ENCODE results near the gene STAMBP.
"Not testable (repeated sequence)": the region's sequence is repeated elsewhere in the genome, so short reads cannot be mapped to it uniquely, and the experiment has no call there.

The STAMBP gene

GRCh38 chr2:73903949-73904613 is 75.3 kb downstream of the STAMBP start:
- in situ Hi-C loops (cut with MboI; ENCODE audit: low sequenced_read_pairs), result not testable (repeated sequence)

DNA sequence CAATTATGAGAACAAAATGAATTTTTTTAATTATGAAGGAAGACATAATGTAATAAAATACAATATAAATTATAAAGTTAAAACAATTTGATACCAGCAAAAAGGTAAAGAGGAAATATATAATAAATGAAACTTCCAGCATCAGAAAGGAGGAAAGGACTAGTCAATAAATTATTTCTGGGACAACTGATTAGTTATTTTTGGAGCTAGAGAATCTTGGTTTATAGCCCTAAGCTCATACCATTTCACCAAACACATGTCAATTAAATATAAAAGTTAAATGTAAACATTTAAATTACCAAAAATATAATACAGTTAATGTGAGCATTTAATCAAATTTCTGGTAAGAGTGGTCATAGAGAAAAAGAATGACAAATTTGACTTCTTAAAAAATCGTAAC is 76.2 kb downstream of the STAMBP start:
- in situ Hi-C loops (cut with MboI; ENCODE audit: low sequenced_read_pairs), result no loop called here

GRCh38 chr2:73906847-73907505 is 78.2 kb downstream of the STAMBP start:
- in situ Hi-C loops (cut with MboI; ENCODE audit: low sequenced_read_pairs), result no loop called here

DNA sequence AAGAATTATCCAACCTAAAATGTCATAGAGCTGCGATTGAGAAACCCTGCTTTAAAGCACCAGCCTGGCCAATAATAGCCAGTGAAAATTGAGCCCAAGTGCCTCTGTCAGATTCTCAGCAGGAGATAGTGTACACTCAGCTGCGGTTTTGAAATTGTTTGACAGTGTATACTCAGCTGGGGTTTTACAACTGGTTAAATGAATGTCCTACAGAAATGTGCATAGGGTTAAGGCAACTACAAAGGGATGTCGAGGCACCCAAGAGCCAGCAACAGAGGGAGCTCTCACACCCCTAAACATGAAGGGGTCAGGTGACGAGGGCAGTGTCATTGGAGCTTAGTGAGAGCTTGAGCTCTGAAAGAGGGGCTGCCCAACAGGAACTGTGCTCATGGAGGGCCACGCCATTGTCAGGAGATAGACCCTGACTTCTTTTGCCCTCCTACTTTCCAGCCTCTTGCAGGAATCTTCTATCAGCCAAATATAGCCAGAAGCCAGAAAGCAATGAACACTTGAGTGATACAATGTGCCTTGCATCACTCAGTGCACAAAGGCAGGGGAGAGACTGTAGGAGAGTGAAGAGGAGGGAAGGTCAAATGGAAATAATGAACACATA is 79.2 kb downstream of the STAMBP start:
- in situ Hi-C loops (cut with MboI; ENCODE audit: low sequenced_read_pairs), result no loop called here

GRCh38 chr2:73908689-73909652 is 80.2 kb downstream of the STAMBP start:
- in situ Hi-C loops (cut with MboI; ENCODE audit: low sequenced_read_pairs), result no loop called here

GRCh38 chr2:73910873-73911547 is 82.2 kb downstream of the STAMBP start:
- in situ Hi-C loops (cut with MboI; ENCODE audit: low sequenced_read_pairs), result no loop called here

DNA sequence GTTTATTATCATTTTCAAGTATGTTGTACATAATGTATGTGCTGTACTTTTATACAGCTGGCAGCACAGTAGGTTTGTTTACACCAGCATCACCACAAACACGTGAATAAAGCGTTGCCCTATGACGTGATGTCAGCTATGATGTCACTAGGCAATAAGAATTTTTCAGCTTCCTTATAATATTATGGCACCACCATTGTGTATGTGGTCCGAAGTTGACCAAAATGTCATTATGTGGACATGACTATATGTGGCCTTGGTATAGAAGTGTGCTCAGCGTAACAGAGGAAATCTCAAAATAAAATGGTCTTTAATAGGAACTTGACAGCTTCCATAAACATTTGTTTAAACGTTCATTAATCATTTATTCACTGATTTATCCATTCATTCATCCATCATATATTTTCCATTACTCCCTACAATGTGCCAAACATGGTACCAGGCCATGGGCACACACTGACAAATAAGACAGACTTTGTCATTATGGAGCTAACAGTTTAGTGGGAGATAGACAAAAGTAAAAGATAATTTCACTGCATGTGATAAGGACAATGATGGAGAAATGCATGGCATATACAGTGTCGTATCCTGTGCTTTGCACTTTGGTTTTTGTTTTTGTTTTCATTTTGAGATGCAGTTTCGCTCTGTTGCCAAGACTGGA is 82.9 kb downstream of the STAMBP start:
- in situ Hi-C loops (cut with MboI; ENCODE audit: low sequenced_read_pairs), result no loop called here

- in situ Hi-C loops (cut with MboI; ENCODE audit: low sequenced_read_pairs), result no loop called here
Observed at GRCh38 chr2:73913414-73914054, 84.8 kb downstream of the STAMBP start.

GRCh38 chr2:73914667-73915066 is 85.9 kb downstream of the STAMBP start:
- in situ Hi-C loops (cut with MboI; ENCODE audit: low sequenced_read_pairs), result no loop called here

- in situ Hi-C loops (cut with MboI; ENCODE audit: low sequenced_read_pairs), result no loop called here
Observed at GRCh38 chr2:73915437-73915993, 86.8 kb downstream of the STAMBP start.

DNA sequence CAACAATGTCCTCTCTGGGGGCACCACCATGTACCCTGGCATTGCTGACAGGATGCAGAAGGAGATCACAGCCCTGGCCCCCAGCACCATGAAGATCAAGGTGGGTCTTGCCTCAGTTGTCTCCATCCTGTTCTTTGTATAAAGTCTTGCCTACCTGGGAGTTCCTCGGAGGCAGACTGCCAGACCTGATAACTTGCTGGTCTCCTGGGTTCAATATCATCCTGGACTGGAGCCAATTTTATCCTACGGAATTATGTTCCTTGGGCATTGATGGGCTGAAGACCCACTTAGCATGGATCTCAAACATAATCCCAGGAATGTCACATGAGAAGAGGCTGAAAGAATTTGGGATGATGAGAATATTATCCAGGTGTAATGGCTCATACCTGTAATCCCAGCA is 87.9 kb downstream of the STAMBP start:
- in situ Hi-C loops (cut with MboI; ENCODE audit: low sequenced_read_pairs), result no loop called here

- in situ Hi-C loops (cut with MboI; ENCODE audit: low sequenced_read_pairs), result no loop called here
Observed at GRCh38 chr2:73917296-73917695, 88.5 kb downstream of the STAMBP start.

- in situ Hi-C loops (cut with MboI; ENCODE audit: low sequenced_read_pairs), result no loop called here
Observed at GRCh38 chr2:73917696-73918207, 89.0 kb downstream of the STAMBP start.

GRCh38 chr2:73918856-73919255 is 90.1 kb downstream of the STAMBP start:
- in situ Hi-C loops (cut with MboI; ENCODE audit: low sequenced_read_pairs), result no loop called here

- in situ Hi-C loops (cut with MboI; ENCODE audit: low sequenced_read_pairs), result no loop called here
Observed at GRCh38 chr2:73919596-73920228, 91.0 kb downstream of the STAMBP start.

DNA sequence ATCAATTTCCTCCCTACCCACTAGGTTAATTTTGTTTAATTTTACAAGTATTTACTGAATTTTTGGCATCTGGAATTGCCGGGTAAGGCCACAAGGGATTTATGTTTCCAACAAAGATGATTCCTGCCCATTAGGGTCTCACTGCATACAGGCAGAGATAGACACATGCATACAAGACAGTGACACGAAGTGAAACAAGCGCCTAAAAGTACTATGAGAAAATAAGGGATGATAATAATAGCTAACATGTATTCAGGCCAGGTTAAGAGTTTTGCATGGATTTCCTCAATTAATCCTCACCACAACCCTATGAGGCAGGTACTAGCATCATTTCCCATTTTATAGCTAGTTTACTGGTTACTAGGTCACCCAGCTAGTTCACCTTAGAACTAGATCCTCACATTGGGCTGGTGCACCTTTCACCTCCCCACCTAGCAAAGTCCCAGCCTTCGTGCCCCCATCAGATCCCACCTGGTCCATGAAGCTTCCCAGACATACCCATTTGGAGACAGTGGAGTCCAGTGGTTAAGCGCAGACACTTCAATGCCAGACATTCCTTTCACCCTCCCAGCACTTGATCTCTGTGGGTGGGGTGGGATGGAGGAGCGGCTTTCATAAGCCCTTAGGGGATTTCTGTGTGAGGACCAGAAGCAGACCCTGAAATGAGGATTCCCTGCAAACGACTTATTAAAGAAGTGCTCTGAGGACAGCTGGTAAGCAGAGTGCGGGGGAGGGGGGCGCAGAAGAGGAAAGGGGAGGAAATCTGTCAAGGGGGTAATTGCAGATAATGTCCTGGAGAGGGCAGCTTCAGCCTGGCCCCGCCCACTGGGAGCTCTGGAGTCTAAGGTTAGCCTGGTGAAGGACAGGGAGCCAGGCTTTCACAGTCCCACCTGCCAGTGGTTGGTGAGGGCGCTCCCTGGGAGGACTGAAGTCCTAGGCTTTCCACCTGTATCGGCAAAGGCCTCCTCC is 92.1 kb downstream of the STAMBP start:
- in situ Hi-C loops (cut with MboI; ENCODE audit: low sequenced_read_pairs), result no loop called here

GRCh38 chr2:73921581-73921980 is 92.8 kb downstream of the STAMBP start:
- in situ Hi-C loops (cut with MboI; ENCODE audit: low sequenced_read_pairs), result no loop called here
